ENCODE results near the gene ITGB3.

DNA sequence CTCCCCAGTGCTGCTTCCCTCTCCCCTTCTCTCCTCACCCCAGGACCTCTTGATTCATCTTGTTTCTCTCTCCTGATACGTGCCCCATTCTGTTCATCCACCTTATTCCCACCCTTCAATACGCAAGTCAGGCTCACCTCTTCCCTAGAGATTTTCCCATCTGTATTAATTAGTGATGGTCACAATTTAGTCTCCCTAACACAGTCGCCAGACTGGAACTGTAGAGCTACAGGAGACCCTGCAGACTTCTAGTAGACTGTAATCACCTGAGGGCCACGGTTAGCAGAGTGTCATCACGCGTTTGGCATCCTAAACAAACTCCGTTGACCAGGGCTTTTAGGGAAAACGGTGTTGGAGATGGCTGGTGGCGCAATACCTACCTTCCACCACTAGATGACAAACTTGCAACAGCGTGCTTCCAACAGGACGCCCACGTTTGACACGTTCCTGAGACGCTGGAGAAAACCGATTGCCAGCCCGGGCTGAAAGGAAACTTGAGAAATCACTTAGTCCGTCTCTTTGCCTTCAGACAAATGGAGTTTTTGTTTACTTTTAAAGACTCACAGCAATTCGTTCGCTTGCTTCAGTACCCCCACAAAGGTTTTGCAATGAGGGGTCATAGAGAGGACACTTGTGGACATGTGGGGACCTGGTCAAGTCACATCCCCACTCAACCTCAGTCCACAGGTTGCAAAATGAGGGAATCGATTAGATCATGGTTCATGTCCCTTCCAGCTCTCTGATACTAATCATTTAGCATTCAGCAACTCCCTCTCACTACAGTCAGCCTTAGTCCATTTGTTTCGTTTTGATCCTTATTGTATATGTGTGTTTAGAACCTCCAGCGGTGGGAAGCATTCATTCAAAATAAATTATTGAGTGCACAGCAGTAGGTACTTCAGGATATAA is 23.8 kb upstream of the ITGB3 start:
- TF ChIP-seq, protein P1, sequence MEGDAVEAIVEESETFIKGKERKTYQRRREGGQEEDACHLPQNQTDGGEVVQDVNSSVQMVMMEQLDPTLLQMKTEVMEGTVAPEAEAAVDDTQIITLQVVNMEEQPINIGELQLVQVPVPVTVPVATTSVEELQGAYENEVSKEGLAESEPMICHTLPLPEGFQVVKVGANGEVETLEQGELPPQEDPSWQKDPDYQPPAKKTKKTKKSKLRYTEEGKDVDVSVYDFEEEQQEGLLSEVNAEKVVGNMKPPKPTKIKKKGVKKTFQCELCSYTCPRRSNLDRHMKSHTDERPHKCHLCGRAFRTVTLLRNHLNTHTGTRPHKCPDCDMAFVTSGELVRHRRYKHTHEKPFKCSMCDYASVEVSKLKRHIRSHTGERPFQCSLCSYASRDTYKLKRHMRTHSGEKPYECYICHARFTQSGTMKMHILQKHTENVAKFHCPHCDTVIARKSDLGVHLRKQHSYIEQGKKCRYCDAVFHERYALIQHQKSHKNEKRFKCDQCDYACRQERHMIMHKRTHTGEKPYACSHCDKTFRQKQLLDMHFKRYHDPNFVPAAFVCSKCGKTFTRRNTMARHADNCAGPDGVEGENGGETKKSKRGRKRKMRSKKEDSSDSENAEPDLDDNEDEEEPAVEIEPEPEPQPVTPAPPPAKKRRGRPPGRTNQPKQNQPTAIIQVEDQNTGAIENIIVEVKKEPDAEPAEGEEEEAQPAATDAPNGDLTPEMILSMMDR (IDR thresholded peaks at IDR 0.05): peak; percentile 99 to 100 (median 99)
- no peak for TF ChIP-seq POLR2A (IDR thresholded peaks at IDR 0.05)
- TF ChIP-seq POLR2AphosphoS5 (IDR thresholded peaks at IDR 0.05): peak in 3 of 4 donors; percentile 52 to 58 (median 58)
- peak in 1 of 4 donors; percentile 18 for TF ChIP-seq EP300 (IDR thresholded peaks at IDR 0.05)

Data from sigmoid colon (tissue), 4 donors.